ENCODE results near the gene IBA57.

The IBA57 gene

DNA sequence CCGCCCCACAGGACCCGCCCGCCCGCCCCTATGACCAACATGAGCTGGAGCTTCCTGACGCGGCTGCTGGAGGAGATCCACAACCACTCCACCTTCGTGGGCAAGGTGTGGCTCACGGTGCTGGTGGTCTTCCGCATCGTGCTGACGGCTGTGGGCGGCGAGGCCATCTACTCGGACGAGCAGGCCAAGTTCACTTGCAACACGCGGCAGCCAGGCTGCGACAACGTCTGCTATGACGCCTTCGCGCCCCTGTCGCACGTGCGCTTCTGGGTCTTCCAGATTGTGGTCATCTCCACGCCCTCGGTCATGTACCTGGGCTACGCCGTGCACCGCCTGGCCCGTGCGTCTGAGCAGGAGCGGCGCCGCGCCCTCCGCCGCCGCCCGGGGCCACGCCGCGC lies 7.9 kb upstream of the IBA57 start:
- DNase-seq: no peak

DNA sequence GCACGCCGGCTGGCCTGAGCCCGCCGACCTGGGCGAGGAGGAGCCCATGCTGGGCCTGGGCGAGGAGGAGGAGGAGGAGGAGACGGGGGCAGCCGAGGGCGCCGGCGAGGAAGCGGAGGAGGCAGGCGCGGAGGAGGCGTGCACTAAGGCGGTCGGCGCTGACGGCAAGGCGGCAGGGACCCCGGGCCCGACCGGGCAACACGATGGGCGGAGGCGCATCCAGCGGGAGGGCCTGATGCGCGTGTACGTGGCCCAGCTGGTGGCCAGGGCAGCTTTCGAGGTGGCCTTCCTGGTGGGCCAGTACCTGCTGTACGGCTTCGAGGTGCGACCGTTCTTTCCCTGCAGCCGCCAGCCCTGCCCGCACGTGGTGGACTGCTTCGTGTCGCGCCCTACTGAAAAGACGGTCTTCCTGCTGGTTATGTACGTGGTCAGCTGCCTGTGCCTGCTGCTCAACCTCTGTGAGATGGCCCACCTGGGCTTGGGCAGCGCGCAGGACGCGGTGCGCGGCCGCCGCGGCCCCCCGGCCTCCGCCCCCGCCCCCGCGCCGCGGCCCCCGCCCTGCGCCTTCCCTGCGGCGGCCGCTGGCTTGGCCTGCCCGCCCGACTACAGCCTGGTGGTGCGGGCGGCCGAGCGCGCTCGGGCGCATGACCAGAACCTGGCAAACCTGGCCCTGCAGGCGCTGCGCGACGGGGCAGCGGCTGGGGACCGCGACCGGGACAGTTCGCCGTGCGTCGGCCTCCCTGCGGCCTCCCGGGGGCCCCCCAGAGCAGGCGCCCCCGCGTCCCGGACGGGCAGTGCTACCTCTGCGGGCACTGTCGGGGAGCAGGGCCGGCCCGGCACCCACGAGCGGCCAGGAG lies 7.2 kb upstream of the IBA57 start:
- no peak for DNase-seq

GRCh38 chr1:228159008-228159665 lies 6.5 kb upstream of the IBA57 start:
- no peak for DNase-seq

DNA sequence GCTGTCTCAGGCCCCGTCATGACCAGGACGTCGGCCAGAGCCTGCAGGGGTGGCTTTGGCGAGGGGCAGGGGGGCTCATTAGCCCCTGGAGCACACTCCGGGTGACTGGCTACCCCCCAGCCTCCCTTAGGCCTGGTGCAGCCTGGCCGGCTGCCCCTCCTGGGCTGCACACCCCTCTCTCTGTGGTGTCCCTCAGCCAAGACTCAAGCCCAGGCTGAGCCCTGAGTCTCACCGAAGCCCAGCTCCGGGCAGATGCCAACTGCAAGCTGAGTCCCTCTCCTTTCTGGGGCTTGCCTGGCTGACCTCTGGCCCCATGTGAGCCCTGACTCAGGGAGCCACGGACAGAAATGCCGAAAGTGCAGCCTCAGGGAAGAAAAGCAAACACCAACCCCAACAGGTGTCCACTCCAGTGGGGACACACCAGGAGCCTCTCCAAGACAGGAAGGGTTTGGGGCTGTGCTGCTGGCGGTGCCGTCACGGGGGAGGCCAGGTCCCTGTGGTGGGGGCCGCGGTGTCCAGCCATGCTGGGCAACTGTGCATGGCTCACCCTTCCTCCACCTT lies 5.3 kb upstream of the IBA57 start:
- DNase-seq: no peak

DNA sequence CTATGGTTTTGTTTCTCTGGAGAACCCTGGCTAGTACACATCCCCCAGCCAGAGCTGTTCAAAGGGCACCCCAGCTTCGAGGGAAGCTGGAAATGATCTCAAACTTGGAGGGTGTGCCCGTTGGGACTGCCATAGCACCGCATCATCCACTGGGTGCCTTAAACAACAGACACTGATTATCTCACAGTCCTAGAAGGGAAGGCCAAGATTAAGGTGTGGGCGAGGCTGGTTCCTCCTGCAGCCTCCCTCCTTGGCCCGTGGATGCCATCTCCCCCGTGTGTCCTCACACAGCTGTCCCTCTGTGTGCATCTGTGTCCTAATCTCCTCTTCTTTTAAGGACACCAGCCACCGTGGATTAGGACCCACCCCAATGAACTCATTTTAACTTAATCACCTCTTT lies 4.2 kb upstream of the IBA57 start:
- no peak for DNase-seq

GRCh38 chr1:228161866-228162265 lies 3.7 kb upstream of the IBA57 start:
- DNase-seq: no peak

- no peak for DNase-seq
Observed at GRCh38 chr1:228162286-228163006, 3.2 kb upstream of the IBA57 start.

DNA sequence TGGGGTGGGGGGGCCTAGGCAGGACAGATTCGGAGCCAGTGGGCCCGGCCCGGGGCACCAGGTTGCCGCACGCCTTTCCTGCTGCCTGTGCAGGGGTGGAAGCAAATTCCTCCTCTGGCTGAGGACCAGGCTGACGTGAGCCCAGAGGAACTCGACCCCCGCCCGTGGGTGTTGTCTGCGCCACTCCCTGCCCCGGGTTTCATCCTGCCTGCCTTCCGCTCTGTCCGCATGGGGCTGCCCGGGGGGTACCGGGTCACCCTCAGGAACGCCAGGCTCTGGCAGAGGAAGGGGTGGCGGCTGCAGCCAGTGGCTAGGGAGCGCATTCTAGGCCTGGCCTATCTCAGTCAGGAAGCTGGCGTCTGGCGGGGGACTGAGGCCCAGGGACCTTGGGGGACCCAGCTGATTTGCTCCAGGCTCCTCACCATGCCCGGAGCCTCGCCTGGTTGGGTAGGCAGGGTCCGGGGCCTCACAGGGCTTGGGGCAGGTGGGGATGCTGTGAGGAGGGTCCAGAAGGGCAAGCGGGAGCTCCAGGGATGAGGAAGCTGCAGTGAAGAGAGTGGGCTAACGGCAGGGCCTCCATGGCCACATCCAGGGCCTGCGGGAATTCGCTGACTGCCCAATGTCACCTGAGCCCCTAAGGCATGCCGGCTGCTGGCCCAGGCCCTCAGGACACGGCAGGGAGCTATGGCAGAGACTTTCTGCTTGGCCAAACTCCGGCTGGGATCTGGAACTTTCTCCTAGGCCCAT lies 2.4 kb upstream of the IBA57 start:
- DNase-seq: no peak

GRCh38 chr1:228163776-228164519 lies 1.7 kb upstream of the IBA57 start:
- DNase-seq: no peak

DNA sequence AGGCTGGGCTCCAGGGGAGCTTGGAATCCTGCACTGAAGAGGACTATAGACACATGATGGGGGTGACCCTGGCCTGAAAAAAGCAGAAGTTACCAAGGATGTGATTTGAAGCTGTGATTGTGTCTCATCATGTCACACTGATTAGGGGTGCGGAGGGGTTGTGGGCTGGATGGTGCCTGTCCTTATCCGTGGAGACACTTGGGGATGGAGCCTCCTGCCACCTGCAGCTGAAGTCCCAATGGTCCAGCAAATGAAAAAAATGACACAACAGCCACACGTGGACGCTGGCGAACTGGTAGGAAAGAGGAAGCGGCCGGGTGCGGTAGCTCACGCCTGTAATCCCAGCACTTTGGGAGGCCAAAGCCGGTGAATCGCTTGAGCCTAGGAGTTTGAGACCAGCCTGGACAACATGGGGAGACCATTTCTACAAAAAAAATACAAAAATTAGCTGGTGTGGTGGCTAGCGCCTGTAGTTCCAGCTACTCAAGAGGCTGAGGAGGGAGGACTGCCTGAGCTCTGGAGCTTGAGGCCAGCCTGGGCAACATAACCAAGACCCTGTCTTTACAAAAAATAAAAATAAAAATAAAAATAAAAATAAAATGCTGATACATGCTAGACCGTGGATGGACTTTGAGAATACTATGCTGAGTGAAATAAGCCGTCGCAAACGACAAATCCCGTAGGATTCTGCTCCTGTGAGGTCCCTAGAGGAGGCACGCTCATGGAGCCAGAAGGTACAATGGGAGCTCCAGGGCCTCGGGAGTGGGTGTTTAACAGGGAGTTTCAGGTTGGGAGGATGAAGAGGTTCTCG lies 838 bp upstream of the IBA57 start:
- DNase-seq: no peak

DNA sequence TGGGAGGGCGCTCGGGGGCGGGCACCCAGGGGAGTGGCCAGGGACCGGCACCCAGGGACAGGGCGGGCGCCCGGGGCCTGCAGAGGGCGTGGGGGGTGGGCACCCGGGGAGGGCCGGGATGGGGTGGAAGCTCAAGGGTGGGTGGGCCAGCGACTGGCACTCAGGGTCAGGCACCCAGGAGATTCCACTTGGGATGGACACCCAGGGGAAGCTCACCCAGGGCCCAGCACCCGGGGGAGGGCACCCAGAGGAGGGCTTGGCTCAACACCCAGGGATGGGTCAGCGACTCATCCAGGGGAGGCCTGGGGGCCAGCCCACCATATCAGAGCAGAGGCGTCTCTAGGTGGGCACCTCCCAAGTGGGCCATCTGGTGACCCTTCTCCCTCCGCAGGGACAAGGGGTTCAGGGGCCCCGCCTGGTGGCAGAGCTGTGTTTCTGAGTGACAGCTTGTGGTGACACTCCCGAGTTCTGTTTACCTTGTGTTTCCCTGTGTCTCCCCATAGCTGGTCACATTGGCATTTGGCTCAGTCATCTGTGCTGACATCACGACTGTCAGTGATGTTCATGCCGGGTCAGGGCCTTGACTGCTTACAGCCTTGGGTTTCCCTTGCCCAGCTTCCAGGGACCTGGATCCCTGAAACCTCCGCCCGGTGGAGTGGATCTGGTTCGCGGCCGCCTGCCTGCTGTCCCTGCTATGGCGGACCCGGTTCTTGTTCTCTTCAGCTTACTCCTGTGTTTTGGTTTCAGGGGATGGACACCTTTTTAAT lies 749 bp downstream of the IBA57 start:
- DNase-seq: peak; percentile 77

DNA sequence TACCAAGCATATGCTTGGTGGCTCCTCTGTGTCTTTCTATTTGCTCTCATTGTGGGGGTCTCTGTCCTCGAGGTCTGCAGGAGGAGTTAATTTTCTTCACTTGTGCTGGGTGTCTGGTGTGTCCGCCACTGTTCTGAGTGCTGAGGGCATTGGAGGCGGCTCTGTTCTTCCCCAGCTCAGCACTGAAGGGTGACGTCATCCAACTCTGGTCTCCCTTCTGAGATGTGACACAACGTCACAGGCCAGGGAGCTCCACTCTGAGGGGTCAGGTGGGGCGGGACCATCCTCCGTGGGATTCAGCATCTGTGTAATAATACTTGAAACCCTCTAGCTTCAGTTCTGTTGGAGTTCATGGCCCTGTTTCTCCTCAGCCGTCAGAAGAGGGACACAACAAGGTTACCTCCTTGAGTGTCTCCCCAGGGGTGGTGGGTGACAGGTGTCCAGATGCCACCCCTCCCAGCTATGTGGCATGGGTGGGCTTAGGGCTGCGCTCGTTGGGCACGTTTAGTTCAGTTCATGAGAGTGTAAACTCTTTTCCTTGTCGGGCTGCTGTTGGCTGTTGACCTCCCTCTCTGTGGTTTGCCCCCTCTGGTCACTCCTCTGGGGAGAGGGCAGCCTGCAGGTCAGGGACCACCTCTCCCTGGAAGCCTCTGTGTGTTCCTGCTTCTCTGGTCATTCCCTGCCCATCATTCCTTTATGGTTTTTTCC lies 3.1 kb downstream of the IBA57 start:
- no peak for DNase-seq

GRCh38 chr1:228169345-228169744 lies 3.7 kb downstream of the IBA57 start:
- no peak for DNase-seq

DNA sequence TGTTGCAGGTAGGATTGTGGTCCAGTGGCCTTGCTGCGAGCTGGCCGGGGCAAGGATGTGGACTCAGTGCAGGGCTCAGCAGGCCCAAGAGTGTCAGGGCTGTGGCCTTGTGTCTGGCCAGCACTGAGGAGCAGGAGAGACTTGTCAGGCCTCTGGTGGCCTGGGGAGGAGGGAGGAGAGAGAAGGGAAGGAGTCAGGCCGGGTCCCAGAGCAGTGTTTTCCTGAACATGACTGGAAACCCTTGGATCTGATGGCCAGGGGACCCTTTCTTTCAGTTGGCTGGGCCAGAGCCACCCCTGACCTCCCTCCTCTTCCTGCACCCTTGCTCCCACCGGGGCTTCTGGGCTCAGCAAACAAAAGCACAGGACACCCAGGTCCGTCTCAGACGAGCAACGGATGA lies 5.1 kb downstream of the IBA57 start:
- no peak for DNase-seq

DNA sequence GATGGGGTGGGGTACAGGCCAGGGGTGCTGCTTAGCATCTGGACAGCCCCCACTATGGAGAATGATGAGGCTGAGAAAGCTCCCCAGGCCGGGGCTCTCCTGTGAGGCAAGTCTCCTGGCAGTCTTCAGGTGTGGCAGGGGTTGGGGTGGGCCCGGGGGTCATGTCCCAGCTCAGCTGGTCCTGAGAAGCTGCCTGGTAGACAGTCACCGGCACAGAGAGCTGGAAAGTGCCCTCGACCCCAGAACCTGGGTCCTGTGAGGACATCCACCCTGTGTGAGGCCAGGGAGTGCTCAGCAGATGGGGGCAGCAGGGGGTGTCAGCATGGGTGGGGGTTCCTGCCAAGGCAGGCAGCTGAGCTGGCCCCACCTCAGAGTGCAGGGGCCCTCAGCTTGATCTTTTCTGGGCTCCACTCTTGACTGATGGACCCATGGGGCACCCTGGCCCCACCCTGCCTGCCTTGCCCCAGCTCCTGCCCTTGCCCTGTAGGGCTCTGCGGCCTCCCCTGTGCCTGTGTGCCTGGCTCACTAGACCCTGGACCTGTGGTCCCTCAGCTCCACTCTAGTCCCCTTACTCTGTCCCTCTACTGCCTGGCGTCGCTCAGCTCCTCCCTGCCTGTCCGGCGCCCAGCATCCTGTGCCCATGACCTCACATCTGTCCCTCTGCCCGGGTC lies 5.8 kb downstream of the IBA57 start:
- DNase-seq: peak; percentile 14

DNA sequence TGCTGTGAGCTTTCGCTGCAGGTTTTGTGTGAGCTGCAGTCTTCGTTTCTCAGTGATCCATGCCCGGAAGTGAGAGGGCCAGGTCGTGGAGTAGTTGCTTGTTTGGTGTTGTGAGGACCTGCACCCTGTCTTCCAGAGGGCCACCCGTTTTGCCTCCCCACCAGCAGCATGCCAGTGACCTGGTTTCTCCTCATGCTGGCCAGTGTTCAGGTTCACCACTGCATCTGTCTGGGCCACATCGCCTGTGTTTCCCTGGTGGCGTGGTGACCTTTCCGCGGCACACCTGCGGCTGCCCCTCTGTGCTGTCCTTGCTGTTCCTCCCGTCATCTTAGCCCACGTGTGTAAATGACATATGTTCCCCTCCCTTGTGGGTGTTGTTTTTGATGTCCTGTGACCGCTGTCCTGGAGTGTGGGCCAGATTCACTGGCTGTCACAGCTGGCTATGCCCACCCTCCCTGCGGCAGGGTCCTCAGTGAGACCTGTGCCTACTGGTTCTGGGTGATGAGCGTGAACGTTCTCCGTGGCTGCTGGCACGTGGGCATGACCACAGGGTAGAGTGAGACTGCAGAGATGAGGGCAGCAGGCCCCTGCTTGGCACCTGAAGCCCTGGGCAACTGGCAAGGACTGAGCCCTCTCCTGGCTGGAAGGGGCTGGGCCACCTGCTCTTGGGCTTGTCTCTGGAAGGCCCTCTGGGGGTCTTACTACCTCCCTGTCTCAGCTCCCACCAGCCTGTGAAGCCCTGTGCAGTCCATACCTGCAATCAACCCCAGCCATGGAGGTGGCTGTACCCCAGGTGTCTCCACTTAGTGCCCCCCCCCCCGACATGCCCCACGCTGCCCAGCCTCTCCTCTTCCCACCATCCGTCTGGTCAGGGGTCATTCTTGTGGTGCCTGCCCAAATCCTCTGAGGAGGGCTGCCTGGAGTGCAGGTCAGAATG lies 7.3 kb downstream of the IBA57 start:
- DNase-seq: peak; percentile 15

DNA sequence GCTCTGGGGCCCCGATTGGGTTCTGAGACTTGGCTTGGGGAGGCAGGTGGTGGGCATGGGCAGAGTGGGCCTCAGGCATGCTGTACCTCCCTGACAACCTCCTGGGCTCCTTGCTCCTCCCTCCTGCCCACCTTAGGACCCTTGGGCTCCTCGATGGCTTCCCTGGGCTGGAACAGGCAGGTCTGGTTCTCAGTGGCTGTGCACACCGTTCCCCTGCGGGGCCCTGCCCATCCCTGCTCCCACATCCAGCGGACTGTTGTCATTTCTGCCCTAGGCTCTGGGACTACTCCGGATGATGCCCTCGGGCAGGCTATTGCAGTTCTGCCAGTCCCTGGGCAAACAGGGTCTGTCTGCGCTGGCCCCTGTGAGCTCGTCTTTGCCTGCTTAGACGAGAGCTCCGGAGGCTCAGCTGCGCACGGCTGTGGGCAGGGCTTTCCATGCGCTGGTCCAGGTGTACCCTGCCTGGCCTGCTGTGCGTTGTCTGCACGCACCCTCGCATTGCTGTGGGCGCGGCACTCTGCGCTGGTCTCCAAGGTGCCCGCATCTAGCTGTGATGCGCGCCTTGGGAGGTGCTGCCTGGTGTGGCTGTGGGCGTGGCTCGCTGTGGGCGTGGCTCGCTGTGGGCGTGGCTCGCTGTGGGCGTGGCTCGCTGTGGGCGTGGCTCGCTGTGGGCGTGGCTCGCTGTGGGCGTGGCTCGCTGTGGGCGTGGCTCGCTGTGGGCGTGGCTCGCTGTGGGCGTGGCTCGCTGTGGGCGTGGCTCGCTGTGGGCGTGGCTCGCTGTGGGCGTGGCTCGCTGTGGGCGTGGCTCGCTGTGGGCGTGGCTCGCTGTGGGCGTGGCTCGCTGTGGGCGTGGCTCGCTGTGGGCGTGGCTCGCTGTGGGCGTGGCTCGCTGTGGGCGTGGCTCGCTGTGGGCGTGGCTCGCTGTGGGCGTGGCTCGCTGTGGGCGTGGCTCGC lies 8.2 kb downstream of the IBA57 start:
- peak; percentile 47 for DNase-seq

Measured in activated T-cell treated with anti-CD3 and anti-CD28 coated beads, Interleukin-2, amount 50 U/mL, for 1 hour (primary cell).